GM19463 (cell line): Measurements from ENCODE around the gene NCEH1.
"Not testable (repeated sequence)": the region's sequence is repeated elsewhere in the genome, so short reads cannot be mapped to it uniquely, and the experiment has no call there.

Experiments
- ATAC-seq: cut with Tn5 transposase; IDR thresholded peaks from one replicate; pipeline ENCODE4 v1.9.1; 2021; ENCODE audit warnings: mild to moderate bottlenecking, moderate library complexity; ENCODE audit not compliant: unreplicated experiment

Gene NCEH1

GRCh38 chr3:172710664-172711453, at the start of gene NCEH1:
Gene NCEH1 (minus strand): TSS chr3:172711067. CDS start chr3:172710984, 83 bp downstream.
- peak; percentile 99 for ATAC-seq

DNA sequence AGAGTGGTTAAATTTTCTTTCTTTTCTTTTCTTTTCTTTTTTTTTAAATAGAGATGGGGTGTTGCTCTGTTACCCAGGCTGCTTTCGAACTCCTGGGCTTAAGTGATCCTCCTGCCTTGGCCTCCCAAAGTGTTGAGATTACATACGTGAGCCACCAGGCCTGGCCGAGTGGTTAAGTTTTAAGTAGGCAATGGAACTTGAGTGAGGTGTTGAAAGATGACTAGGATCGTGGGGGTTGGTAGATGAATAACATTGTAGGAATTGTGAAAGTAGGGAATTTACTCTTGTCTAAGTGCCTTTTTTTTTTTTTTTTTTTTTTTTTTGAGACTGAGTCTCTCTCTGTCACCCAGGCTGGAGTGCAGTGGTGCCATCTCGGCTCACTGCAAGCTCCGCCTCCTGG, 49.5 kb upstream of the NCEH1 start:
- ATAC-seq, result not testable (repeated sequence)

DNA sequence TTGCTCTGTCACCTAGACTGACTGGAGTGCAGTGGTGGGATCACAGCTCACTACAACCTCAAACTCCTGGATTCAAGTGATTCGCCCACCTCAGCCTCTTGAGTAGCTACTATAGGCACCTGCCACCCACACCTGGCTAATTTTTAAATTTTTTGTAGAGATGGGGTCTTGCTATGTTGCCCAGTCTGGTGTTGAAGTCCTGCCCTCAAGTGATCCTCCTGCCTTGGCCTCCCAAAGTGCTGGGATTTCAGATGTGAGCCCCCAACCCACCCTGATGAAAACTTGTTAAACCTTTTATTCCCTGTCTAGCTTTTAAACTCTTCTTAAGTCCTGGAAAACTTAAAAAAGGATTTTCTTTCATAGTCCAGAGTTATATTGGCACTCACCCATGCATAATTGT, 42.3 kb upstream of the NCEH1 start:
- ATAC-seq, result no peak

GRCh38 chr3:172752651-172753050, 41.8 kb upstream of the NCEH1 start:
- no peak for ATAC-seq

GRCh38 chr3:172751175-172751704, 40.4 kb upstream of the NCEH1 start:
- peak; percentile 5 for ATAC-seq

DNA sequence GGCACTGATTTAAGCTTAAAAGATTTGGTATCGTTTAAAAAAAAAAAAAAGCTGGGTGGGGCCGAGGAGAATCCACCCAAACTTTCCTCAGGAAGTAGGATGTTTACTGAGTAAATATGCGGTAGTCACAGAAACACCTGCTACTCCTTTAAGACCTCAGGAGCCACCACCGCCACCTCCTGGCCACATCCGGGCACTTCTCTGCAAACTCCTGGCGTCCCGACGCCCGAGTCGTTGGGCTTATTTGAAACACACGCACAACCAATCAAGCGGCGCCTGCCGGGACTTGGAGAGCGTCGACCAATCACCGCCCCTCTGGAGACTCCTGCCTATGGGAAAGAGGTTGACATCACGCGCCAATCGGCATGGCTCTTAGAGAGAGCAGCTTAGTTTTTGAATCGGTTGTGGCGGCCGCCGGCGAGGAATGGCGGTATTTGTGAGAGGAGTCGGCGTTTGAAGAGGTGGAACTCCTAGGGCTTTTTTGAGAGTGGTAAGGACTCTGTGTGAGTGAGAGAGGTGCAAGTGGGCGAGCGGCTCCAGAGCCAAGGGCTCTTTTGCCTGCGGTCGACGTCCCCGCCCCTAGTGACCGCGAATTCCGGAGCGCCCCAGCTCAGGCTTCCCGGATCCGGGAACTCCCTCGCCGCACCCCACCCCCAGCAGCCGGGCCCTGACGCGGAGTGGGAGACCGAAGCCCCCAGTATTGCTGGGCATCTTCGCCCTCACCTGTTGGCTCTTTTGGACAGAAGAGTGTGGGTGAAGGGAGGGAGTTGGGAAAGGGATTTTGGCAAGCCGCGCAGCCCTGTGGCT, 39.7 kb upstream of the NCEH1 start, which contains the start of gene ECT2:
ECT2 (plus strand) TSS at position 359 of the 807 bp plus-strand sequence. CDS start 3,805 bp downstream, outside the sequence.
- peak; percentile 98 for ATAC-seq

DNA sequence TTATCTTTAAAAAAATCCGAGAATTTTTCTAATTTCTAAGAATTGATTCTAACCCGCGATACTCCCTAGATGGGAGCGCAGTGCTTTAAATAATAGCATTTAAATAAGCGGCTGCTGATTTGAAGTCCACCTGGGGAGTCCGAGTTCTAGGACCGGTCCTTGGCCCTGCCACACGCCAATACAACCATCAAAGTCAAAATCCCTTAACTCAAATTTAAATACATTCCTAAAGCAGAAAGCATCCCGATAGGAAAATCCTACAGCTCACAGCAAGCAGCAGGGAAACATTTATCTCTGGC, 39.2 kb upstream of the NCEH1 start:
- no peak for ATAC-seq

DNA sequence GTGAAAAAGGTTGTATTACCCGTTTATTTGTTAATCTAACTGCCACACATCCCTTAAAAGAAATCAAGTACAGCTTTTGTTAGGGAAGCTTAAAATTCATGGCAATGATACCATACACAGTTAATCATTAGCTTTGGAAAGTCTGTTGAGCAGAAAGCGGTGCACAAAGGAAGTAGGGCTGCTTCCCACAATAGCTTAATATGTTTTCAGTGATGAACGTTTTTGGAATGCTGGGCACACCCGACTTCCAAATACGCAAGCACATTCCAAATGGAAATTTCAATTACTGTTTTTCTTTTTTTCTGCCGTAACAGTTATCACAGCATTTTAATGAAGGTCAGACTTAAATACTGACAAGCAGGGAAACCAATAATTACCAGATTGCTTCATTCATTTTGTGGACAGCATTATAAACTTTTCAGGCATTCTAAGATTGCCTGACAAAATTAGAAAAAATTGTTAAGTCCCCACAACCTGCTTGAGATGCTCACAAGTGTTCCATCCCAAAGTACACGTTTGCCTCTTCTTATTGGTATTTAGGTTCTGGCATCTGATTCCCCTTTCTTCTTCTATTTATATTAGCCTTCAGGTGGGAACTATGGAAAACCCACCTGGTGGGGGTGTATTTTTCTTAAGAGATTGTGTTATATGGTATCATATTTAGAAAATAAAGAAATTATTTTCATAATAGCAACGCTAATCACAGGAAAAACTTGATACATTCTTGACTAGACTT, 38.5 kb upstream of the NCEH1 start:
- ATAC-seq, result no peak

DNA sequence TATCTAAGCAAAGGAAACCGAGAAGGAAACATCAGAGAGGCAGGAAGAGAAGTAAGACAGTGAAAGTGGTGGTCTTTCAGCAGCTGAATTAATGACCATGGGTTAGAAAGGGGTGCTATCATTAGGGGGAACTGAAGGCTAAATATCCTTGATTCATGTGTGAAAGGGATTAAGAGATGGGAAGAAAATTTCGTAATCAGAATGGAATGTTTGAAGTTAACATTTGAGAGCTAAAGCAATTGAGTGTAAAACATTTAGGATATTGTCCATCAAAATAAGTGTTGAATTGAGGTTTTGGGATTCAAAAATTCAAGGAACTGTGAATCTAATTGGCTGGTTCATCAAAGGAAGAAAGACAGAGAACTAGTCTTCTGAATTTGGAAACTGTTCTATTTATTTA, 35.6 kb upstream of the NCEH1 start:
- ATAC-seq, result no peak

- no peak for ATAC-seq
These were observed 28.6 kb upstream of the NCEH1 start for GRCh38 chr3:172739462-172739861.

DNA sequence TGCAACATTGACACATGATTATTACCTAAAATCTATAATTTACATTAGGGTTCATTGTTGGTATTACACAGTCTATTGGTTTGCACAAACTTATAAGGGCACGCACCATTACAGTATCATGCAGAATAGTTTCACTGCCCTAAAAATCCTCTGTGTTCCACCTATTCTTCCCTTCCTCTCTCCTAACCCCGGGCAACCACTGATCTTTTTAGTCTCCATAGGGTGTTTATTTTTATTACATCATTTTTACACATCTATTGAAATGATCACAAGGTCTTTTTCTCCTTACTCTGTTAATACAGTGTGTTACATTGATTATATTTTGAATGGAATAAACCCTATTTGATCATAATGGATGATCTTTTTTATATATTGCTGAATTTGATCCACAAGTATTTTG, 24.1 kb upstream of the NCEH1 start:
- no peak for ATAC-seq

DNA sequence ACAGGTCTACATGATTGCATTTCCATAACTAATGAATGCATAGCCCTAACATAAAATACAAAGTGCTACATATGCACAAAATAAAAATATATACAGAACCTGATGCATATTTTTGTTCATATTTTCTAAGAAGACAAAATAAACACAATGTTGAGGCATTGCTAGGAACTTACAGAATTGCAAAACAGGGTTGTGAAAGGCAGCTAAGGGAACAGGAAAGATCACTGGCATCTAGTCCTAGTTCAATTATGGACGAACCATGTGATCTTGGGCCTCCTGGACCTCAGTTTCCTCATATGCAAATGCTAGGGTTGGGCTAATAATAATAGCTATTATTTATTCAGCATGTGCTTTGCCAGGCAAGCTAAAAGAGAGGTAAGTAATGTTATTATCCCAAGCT, 15.5 kb upstream of the NCEH1 start:
- ATAC-seq, result no peak

GRCh38 chr3:172722536-172723040, 11.7 kb upstream of the NCEH1 start:
- ATAC-seq, result not testable (repeated sequence)

DNA sequence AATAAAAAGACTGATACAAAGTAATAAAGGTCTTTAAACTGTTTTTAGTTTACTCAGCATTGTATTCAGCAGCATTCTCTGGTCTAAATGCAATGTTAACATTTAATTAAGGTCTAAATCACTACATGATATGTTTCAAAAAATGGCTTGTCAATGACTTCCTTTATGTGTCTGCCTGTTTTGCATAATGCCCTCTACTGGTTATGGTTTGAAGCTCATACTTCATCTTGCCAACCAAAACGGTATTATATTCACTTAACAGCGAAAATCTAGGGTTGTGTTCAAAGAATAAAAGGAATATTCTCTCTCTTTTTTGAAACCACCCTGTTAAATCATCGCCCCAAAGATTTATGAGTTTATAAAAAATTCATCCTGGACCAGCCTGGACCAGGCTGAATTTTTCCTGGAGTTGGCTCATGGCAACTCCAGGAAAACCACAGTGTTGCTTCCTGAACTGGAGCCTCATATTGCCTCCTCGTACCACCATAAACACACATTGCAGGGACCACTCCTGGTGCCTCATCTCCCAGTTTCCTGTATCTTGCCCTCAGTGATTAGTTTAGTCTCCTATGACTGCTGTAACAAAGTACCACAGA, 6.7 kb upstream of the NCEH1 start:
- no peak for ATAC-seq

DNA sequence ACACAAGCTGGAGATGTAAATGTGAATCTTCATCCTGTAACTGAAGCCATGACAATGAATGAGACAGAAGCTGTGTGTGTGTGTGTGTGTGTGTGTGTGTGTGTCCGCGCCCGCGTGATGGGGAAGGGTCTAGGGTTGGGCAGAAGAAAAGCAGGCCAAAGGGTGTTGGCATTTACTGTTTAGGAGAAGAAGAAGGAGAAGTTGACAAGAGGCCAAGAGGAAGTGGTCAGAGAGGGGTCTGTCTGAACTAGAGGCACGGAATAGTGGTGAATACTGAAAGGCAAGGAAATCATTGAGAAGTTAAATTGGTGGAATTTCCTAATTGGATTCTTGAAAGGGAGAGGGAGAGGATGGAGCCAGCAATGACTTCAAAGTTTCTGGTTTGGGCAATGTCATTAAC, 5.6 kb upstream of the NCEH1 start:
- ATAC-seq, result no peak

DNA sequence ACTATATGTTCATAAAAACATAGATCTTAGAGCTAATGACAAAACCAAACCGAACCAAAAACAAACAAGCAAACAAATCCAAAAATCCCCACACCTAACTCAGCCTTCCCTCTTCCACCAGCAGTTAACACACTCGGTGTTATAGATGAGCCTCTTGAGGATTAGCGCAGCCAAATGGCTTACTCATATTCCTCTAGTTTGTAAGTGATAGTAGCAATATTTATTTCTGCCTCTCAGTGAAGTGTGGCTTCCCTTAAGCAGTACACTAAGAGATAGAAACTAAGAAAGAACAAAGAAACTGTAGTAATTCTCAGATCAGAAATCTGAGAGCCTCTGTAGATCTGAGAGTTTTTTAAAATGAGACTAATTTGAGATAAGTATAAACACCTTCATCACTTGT, 2.4 kb upstream of the NCEH1 start:
- ATAC-seq, result no peak

GRCh38 chr3:172711454-172711795, 558 bp upstream of the NCEH1 start:
- ATAC-seq, result peak; percentile 2

DNA sequence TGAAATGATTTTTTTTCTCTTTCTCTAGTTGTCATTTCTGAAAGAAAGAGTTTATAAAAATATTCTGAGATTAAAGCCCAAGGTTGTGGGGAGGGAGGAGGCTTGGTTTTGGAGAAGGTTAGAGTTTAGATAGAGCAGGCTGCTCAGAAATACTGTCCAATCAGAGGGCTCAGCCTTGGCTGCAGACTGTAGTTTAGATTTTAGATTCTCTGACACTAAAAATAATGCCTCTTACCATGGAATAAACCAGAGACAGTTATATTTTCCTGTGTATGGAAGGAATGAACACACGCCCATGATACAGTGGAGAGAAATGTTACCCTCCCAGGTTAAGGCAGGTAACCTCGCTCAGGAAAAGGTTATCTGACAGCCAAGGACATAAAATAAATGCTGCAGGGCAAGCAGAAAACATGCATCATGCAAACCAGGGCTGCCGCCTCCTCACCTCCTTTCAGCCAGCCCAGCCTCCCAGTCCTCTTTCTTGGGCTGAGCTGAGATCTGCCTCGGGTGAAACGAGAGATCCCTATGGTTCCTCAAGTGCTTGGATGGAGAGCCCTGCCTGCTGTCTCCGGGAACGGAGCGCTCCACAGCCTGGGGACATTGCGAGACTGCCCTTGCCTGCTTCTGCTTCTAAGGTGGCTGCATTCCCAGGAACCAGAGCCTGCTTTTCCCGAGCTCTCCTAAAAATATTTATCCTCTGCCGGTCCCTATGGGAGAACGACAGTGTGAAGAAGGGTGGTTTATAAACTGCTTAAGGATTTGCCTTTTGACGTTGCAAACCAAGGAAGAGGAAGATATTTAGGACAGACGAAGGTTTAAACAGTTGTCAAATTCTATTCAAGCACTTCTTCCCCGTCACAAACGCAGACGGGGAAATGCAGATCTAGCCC, 848 bp downstream of the NCEH1 start:
- no peak for ATAC-seq

DNA sequence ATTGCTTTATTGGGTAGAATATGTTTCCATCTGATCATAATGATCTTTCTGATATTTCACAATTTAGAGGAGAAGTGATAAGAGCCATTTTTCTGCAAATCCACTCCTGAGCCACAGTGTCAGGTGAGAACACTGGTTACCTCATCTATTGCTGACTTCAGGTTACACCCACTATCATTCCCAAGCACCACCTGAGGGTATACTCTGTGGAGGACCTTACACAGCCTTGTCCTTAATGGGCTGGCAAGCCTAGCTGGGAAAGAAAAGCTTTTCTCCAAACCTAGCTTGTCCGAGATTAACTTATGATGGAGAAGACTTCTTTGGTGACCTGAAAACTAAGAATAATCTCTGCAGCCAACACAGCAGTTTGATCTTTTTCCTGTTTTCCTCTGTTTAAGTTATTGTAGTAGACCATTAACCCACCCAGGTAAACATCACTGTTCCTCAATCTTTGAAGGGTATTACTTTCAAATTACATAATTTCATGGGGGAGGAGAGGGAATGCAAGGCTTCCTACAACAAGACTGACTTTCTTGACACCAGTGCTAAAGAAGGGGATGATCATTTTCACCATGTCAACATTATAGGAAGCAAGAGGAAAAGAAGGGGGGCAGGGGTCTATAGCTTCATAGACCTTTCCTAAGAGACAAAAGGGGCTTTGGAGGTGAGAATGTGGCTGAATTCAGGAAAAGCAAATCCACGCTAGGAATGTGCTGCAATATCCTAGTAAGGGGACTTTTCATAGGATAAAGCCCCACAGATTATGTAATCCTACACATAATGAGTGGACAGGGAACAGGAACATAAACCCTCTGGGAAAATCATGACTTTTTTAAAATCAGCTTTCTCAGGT, 1.7 kb downstream of the NCEH1 start:
- no peak for ATAC-seq
